IPS-11a (cell line): ENCODE results near the gene NPTXR.

ENCODE experiments used
- H3K4me3 ChIP-seq: one replicate; pipeline ENCODE4 v1.5.1; 2013; ENCODE audit warnings: low read depth, low read length, control low read depth

The NPTXR gene

DNA sequence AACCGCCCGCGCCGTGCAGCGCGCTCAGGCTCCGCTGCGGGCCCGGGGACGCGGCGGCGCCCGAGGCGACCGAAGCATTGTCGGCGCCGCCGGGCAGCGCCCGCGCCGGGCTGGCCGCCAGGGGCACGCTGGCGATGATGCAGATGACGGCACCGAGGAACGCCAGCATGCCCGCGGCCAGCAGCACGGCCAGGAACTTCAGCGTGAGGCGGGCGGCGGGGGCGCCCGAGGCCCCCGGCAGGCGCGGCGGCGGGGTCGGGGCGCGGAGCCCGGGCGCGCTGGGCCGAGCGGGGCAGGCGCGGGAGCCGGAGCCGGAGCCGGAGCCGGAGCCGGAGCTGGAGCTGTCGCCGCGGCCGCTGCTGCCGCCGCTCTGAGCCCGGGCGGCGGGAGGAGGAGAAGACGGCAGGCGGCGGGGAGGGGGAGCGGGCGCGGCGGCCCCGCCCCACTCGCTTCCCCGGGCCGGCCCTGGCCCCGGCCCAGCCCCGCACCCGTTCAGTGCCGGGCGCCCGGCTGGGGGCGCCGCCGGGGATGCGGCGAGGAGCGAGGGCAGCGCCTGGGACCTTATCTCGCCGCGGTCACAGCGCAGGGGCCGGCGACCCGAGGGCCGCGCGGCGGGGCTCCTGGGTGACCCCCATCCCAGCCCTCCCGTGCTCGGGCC is at the start of gene NPTXR:
Gene NPTXR (minus strand): TSS at position 372 of the 658 bp plus-strand sequence.
- H3K4me3 ChIP-seq = peak within 1 kb of the TSS; percentile 47

DNA sequence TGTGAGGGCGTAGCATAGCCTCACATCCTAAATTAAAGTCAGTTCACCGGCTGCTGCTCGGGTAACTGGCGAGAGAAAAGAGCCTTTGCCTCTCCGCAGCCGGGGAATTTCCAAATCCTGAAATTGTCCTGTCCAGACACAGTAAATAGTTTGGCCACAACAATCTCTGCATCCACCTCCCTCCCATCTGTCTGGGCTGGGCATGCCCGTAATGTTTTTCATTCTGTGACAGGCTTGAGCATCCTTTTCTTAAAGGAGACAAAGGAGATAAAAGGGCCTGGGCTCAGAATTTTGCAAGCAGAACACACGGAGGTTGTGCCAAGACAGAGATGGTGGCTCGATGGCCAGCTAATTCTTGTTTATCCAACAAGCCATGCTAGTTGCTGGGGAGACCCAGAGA is 47.4 kb upstream of the NPTXR start:
- no peak overlapping the region for H3K4me3 ChIP-seq

DNA sequence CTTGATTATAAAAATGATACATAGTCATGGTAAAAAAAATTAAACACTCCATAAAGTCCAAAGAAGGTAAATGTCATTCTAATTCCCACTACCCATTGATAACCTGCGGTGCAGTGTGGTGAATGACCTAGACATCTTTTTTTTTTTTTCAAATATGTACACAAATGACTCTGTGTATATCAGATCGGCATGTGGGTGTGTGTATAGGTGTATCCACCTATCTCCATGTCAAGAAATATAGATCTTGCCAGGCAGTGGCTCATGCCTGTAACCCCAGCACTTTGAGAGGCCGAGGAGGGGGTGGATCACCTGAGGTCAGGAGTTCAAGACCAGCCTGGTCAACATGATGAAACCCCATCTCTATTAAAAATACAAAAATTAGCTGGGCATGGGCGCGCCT is 46.5 kb upstream of the NPTXR start:
- H3K4me3 ChIP-seq = no peak overlapping the region

DNA sequence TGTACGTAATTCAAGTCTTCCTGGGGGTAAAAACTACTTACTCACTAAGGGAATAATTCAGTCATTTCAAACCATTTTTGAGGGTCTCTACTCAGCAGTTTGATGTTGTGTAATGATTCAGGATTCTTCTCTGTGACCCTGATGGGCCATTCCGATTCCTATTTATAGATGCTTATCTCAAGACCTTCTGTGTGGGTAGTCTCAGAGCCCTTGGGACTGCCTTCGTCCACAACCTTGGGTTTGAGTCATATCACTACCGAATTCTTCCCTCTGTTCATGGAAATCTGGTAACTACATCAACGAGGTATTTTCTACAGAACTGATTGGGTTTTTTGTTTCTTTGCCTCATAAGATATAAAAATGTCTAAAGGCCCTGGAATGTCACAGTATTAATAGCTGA is 42.5 kb upstream of the NPTXR start:
- H3K4me3 ChIP-seq = no peak overlapping the region

GRCh38 chr22:38882972-38883622 is 39.3 kb upstream of the NPTXR start:
- no peak overlapping the region for H3K4me3 ChIP-seq

GRCh38 chr22:38881997-38882879 is 38.4 kb upstream of the NPTXR start:
- H3K4me3 ChIP-seq = no peak overlapping the region

DNA sequence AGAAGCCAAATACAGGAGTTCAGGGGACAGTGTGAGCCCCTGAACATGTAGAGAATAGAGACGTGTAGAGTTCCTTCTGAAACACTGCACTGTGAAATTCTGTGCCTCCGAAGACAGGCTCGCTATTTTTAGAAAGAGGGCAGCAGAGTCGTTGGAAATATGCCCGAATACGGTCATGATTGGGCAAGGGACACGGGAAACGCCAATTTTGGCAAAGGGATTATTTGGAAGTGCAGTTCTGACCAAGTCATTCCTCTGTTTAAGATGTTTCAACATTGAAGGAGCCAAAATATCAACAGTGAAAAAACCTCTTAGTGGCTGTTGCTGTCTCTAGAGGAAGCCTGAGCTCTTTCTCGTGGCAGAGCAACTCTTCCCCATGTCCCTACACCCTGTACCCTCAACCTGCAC is 37.6 kb upstream of the NPTXR start:
- H3K4me3 ChIP-seq = no peak overlapping the region

GRCh38 chr22:38879961-38880360 is 36.1 kb upstream of the NPTXR start:
- H3K4me3 ChIP-seq = no peak overlapping the region

GRCh38 chr22:38879108-38879729 is 35.4 kb upstream of the NPTXR start:
- no peak overlapping the region for H3K4me3 ChIP-seq

DNA sequence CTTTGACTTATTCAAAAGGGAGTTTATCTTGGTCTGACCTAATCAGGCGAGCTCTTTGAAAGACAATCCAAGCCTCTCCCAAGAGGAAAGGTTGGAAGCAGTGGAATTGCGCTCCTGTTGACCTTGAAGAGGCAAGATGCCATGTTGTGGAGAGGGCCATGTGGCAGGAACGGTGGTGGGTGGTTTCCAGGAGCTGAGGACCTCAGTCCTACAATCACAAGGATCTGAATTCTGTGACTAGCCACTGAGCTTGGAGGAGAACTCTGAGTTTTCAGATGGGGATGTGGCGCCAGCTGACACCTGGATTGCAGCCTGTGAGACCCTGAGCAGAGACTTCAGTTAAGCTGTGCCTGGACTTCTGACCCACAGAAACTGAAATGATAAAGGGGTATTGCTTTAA is 34.2 kb upstream of the NPTXR start:
- no peak overlapping the region for H3K4me3 ChIP-seq

DNA sequence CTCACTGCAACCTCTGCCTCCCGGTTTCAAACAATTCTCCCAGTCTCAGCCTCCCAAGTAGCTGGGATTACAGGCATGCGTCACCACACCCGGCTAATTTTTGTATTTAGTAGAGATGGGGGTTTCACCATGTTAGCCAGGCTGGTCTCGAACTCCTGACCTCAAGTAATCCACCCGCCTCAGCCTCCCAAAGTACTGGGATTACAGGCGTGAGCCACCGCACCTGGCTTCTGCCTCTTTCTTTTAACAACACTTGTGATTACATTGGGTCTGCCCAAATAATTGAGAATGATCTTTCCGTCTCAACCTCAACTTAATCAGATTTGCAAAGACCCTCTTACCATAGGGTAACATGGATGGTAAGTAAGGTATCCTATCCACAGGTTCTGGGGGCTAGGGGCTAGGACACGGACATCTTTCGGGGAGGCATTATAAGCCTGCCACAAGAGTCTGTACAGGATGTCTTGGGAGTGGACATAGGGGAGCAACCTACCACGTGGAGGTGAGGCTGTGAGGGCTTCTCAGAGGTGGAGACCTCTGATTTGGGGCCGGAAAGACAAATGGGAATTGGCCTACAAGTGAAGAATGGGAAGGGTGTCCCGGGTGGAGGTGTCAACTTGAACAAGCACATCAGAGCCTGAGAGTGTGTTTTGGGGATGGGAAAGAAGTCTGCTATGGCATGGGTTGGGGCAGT is 30.8 kb upstream of the NPTXR start:
- no peak overlapping the region for H3K4me3 ChIP-seq

DNA sequence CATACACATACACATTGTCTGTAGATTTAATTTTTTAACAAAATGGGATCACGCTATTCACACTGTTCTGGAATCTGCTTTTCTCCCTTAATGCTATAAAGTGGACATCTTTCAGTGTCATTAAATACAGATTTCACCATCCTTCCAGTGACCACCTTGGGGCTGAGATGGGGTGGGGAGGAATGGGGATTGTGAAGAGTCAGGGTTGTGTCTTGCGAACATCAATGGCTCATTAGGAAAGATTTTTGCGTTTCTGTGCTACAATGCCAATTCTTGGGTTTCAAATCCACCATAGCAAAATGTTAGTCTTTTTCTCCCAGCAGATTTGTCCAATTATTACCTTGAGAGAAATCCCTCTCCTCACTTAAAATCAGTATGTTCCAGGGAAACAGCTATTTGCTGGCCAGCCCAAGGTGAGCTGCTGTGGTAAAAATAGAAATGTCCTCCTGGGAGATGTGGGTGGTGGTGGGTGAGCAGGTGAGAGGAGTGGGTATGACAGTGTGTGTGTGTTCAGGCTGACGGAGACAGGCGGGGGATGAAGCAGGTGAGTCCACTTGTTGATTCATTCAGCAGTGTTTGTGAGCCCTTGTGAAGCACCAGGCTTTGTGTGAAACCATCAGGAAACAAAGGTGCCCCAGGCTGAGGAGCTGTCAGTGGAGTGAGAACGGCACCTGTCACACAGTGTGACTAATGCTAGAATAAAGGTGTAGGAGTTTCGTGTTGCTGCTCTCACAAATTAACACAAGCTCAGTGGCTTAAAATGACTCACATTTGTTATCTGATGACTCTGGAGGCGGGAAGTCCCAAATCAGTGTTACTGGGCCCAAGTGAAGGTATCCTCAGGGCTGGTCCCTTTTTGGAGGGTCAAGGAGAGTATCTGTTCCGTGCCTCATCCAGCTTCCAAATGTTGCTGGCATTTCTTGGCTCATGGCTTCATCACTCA is 29.9 kb upstream of the NPTXR start:
- H3K4me3 ChIP-seq = peak overlapping the region; percentile 77

GRCh38 chr22:38872831-38873248 is 29.0 kb upstream of the NPTXR start:
- peak overlapping the region; percentile 77 for H3K4me3 ChIP-seq

GRCh38 chr22:38872172-38872830 is 28.5 kb upstream of the NPTXR start, which contains the start of gene CBX6:
TSS of gene CBX6 (minus strand) at chr22:38872216. CDS start at chr22:38872190, 26 bp downstream.
- H3K4me3 ChIP-seq = peak within 1 kb of the TSS; percentile 77

DNA sequence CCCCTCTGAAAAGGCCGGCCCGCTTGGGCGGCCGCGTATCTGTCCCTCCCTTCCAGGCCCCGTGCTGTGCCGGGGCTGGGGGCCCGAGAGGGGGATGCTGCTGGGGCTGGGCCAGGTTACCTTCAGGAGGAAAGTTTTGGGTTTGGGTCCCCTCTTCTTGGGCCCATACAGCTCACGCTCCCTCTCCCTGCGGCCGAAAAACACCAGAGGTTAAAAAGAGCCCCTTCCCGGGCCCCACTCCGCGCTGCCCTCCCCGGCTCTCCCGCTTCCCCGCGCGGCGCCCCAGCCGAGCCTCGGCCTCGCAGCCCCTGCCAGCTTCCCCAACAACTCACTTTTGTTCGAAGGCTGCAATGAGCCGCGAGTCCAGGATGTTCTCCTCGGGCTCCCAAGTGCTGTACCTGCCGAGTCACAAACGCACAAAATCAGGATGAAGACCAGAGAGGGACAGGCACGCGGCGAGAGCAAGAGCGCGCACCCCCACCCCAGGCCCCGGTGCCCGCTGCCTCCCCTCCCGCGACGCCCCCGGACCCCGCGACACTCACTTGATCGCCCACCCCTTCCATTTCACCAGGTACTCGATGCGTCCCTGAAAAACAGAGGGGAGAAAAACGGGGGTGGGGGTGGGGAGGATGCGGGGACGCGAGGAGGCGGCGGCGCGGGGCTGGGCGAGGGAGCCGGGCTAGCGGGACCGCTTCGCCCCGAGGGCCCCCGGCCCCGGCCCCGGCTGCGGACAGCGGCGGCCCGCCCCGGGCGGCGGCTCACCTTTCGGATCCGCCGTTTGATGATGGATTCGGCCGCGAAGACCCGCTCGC is 27.7 kb upstream of the NPTXR start:
- peak overlapping the region; percentile 69 for H3K4me3 ChIP-seq

DNA sequence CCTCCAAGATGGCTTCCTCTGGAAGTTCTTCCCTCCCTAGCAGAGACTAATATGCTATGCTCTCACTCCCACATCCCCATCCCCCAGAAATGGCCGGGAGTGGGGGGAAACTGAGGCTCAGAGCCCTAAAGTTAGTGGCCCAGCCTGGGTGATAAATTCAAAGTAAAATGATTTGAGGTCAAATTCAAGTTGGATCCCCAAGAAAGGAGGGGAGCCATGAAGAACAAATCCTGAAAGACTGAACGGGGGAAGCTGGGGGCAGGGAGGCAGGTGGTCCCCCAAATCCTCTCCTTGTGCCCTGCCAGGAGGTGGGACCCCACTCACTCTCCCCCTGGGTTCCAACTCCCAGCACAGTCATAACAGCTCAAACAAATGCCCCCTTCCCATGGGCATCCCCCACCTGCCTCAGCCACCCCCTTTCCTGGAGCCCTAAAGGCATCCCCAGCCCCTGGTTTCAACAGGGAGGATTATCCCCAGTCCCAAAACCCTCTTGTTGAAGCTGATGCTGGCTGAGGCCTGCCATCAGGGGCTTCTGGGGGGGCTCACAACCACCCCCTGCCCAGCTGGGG is 27.0 kb upstream of the NPTXR start:
- peak overlapping the region; percentile 69 for H3K4me3 ChIP-seq

- no peak overlapping the region for H3K4me3 ChIP-seq
These were observed 26.5 kb upstream of the NPTXR start for GRCh38 chr22:38870312-38870741.

GRCh38 chr22:38869663-38870062 is 25.8 kb upstream of the NPTXR start:
- H3K4me3 ChIP-seq = no peak overlapping the region
